ENCODE data around the gene SNCB. TPM values are rescaled to one million over a fixed set of nuclear protein-coding genes. Genes with fewer than 3 reads are reported as not detected.

The SNCB gene
- not detected for total RNA-seq

GRCh38 chr5:176629853-176630680, at the start of gene SNCB, which contains the start of gene EIF4E1B:
SNCB (minus strand) TSS chr5:176630534; CDS start chr5:176629654, 880 bp downstream.
EIF4E1B (plus strand) TSS chr5:176630675; CDS start chr5:176642788, 12,113 bp downstream.
- Histone ChIP-seq H3K36me3 (no peaks in the 10 kb centered on the region), H3K27ac (no peak within 1 kb of the TSS), H3K9me3 (no peaks in the 10 kb centered on the region), H3K27me3 (peaks cover 91% of the 10 kb centered on the region), H3K4me1 (peaks cover 0 to 19% (median 15%) of the 10 kb centered on the region in 4 donors), H3K4me3 (peak within 1 kb of the TSS in 2 of 4 donors; percentile 17 to 38)
- intact Hi-C loops (cut with DNase I; ENCODE audit: low total_unique reads) (no loop called here), in situ Hi-C loops (cut with MboI; ENCODE audit: low pct_ligation_motif_present in 1 of 4, low pct_unique_long_range_greater_than_20kb in 1 of 4, low sequenced_read_pairs in 3 of 4) (no loop called here)
- WGBS, 2 donors (ENCODE audit: low coverage in 1 of 2): 1% methylated on average over 48 of the region's 94 CpGs; no CpG with 5 or more reads in 1 of the 2 donors
- DNase-seq: no peak
- TF ChIP-seq EP300 (IDR thresholded peaks at IDR 0.05; ENCODE audit: low read depth) (no peak), POLR2A (IDR thresholded peaks at IDR 0.05) (no peak), CTCF (IDR thresholded peaks at IDR 0.05) (no peak), POLR2AphosphoS5 (IDR thresholded peaks at IDR 0.05) (no peak)

GRCh38 chr5:176679365-176680225, 49.3 kb upstream of the SNCB start:
- intact Hi-C loops (cut with DNase I; ENCODE audit: low total_unique reads): no loop called here
- Histone ChIP-seq H3K27ac (no peak overlapping the region), H3K4me1 (peaks cover 0 to 5% (median 0%) of the 10 kb centered on the region in 4 donors), H3K27me3 (peaks cover 58% of the 10 kb centered on the region), H3K9me3 (no peaks in the 10 kb centered on the region), H3K36me3 (no peaks in the 10 kb centered on the region), H3K4me3 (no peak overlapping the region)
- 48 to 81% methylated on average over 4 to 24 of the region's 31 CpGs for WGBS, 2 donors (ENCODE audit: low coverage in 1 of 2)
- TF ChIP-seq POLR2A (IDR thresholded peaks at IDR 0.05): no peak
- no peak for TF ChIP-seq EP300 (IDR thresholded peaks at IDR 0.05; ENCODE audit: low read depth)
- TF ChIP-seq CTCF (IDR thresholded peaks at IDR 0.05): no peak
- no peak for TF ChIP-seq POLR2AphosphoS5 (IDR thresholded peaks at IDR 0.05)
- in situ Hi-C loops (cut with MboI; ENCODE audit: low pct_ligation_motif_present in 1 of 4, low pct_unique_long_range_greater_than_20kb in 1 of 4, low sequenced_read_pairs in 3 of 4): no loop called here
- DNase-seq: no peak

GRCh38 chr5:176678584-176678983, 48.2 kb upstream of the SNCB start:
- H3K4me3 ChIP-seq: no peak overlapping the region
- H3K36me3 ChIP-seq: no peaks in the 10 kb centered on the region
- in situ Hi-C loops (cut with MboI; ENCODE audit: low pct_ligation_motif_present in 1 of 4, low pct_unique_long_range_greater_than_20kb in 1 of 4, low sequenced_read_pairs in 3 of 4) (no loop called here), intact Hi-C loops (cut with DNase I; ENCODE audit: low total_unique reads) (no loop called here)
- H3K27me3 ChIP-seq: peaks cover 54% of the 10 kb centered on the region
- TF ChIP-seq EP300 (IDR thresholded peaks at IDR 0.05; ENCODE audit: low read depth) (no peak), CTCF (IDR thresholded peaks at IDR 0.05) (no peak)
- 81% methylated on average over 5 of the region's 5 CpGs; no CpG with 5 or more reads in 1 of the 2 donors for WGBS, 2 donors (ENCODE audit: low coverage in 1 of 2)
- no peak for DNase-seq
- H3K27ac ChIP-seq: no peak overlapping the region
- peaks cover 0 to 5% (median 0%) of the 10 kb centered on the region in 4 donors for H3K4me1 ChIP-seq
- no peaks in the 10 kb centered on the region for H3K9me3 ChIP-seq
